Measurements from ENCODE around the gene SH3RF3. TPM values are rescaled to one million over a fixed set of nuclear protein-coding genes. Genes with fewer than 3 reads are reported as not detected.

SH3RF3 gene
- total RNA-seq, 1 donor from 2014 or later, result under 0.01 TPM

GRCh38 chr2:109438773-109439389 lies 309.9 kb downstream of the SH3RF3 start:
- no peak for FAIRE-seq
- peak; percentile 68 for DNase-seq (ENCODE audit: low read depth)
- H3K4me3 ChIP-seq (ENCODE audit: low read depth, low read length), result no peak overlapping the region
- H3K36me3 ChIP-seq (ENCODE audit: control insufficient read depth, insufficient read depth, low read length), result no peaks in the 10 kb centered on the region
- no peaks in the 10 kb centered on the region for H3K27me3 ChIP-seq (ENCODE audit: control insufficient read depth, insufficient read depth, low read length)
- no peak for TF ChIP-seq CTCF (IDR thresholded peaks at IDR 0.05; ENCODE audit: insufficient read depth, low read length, severe bottlenecking)

DNA sequence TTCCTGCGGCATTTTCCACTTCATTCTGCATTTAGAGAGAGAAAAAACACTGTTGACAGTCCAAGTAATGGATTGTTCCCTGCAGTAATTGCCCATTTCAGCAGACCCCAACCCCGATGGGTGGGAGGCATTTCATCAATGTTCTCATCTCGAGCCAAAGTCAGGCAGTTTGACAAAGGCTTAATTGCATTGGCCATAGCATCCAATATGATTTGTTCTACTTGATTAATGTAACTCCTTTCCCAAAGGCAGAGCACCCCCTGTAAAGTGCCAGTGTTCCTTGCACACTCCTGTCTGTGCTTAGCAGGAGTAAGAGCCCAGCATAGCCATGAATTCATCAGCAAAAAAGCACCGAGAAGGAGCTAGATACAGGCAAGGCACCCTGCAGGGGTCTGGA lies 310.4 kb downstream of the SH3RF3 start:
- TF ChIP-seq CTCF (IDR thresholded peaks at IDR 0.05; ENCODE audit: insufficient read depth, low read length, severe bottlenecking), result no peak
- no peaks in the 10 kb centered on the region for H3K27me3 ChIP-seq (ENCODE audit: control insufficient read depth, insufficient read depth, low read length)
- no peak for FAIRE-seq
- H3K4me3 ChIP-seq (ENCODE audit: low read depth, low read length), result no peak overlapping the region
- H3K36me3 ChIP-seq (ENCODE audit: control insufficient read depth, insufficient read depth, low read length), result no peaks in the 10 kb centered on the region
- DNase-seq (ENCODE audit: low read depth), result no peak

- DNase-seq (ENCODE audit: low read depth), result no peak
- Histone ChIP-seq H3K27me3 (ENCODE audit: control insufficient read depth, insufficient read depth, low read length) (no peaks in the 10 kb centered on the region), H3K36me3 (ENCODE audit: control insufficient read depth, insufficient read depth, low read length) (no peaks in the 10 kb centered on the region), H3K4me3 (ENCODE audit: low read depth, low read length) (no peak overlapping the region)
- FAIRE-seq, result no peak
- no peak for TF ChIP-seq CTCF (IDR thresholded peaks at IDR 0.05; ENCODE audit: insufficient read depth, low read length, severe bottlenecking)
Observed at GRCh38 chr2:109439986-109440385, 311.0 kb downstream of the SH3RF3 start.

- DNase-seq (ENCODE audit: low read depth), result no peak
- H3K4me3 ChIP-seq (ENCODE audit: low read depth, low read length), result no peak overlapping the region
- no peak for TF ChIP-seq CTCF (IDR thresholded peaks at IDR 0.05; ENCODE audit: insufficient read depth, low read length, severe bottlenecking)
- no peaks in the 10 kb centered on the region for H3K36me3 ChIP-seq (ENCODE audit: control insufficient read depth, insufficient read depth, low read length)
- FAIRE-seq, result no peak
- H3K27me3 ChIP-seq (ENCODE audit: control insufficient read depth, insufficient read depth, low read length), result no peaks in the 10 kb centered on the region
Observed at GRCh38 chr2:109440499-109441156, 311.6 kb downstream of the SH3RF3 start.

DNA sequence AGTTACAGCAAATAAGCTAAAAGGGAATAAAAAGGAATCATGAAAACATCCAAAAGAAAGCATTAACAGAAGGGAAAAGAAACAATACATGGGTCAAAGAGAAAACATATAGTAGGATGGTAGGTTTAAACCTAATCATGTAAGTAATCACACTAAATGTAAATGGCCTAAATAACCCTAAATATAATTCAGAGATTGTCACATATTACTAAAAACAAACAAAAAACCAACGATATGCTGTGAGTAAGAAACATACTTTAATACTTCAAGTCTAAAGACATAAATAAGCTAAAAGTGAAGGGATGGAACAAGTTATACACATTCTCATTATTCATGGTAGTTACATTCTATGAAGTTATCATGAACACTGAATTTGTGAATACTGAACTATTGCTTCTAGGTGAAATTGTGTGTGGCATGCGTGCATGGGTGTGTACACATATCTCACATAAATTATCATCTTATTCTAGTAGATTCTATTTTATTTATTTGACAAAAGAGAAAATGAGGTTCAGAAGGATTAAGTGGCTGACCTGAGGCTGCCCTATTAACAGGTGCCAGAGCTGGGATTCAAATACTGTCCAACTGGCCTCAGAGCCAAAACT lies 313.8 kb downstream of the SH3RF3 start:
- DNase-seq (ENCODE audit: low read depth) (no peak), FAIRE-seq (no peak)
- Histone ChIP-seq H3K27me3 (ENCODE audit: control insufficient read depth, insufficient read depth, low read length) (no peaks in the 10 kb centered on the region), H3K36me3 (ENCODE audit: control insufficient read depth, insufficient read depth, low read length) (no peaks in the 10 kb centered on the region), H3K4me3 (ENCODE audit: low read depth, low read length) (no peak overlapping the region)
- no peak for TF ChIP-seq CTCF (IDR thresholded peaks at IDR 0.05; ENCODE audit: insufficient read depth, low read length, severe bottlenecking)

Measured in bronchial epithelial cell (primary cell).